Natural killer cell (primary cell): ENCODE data around the gene TES. TPM values are rescaled to one million over a fixed set of nuclear protein-coding genes. Genes with fewer than 3 reads are reported as not detected.

Experiments
- ATAC-seq, 3 donors: fragments of 150-1000 bp in 2 of 3; fragments of 200-7000 bp in 1 of 3; cut with Tn5 transposase; 1 replicate in 1 of 3; 2 replicates in 2 of 3; pipeline ENCODE4 v1.10.0; 2021; ENCODE audit warnings: mild to moderate bottlenecking in 2 of 3, moderate library complexity in 2 of 3
- DNase-seq, 2 donors: peaks; one replicate each; pipeline versions ENCODE4 v3.0.0 to v3.0.0-alpha.2; 2013 to 2021; ENCODE audit warnings: mixed read lengths in 1 of 2
- H3K27ac ChIP-seq: one replicate; pipeline ENCODE4 v1.5.1; 2013; ENCODE audit warnings: mild to moderate bottlenecking, low read length
- H3K27me3 ChIP-seq: one replicate; pipeline ENCODE4 v1.6.1; 2013; ENCODE audit warnings: low read length; ENCODE audit not compliant: control insufficient read depth, insufficient read depth
- H3K36me3 ChIP-seq: one replicate; pipeline ENCODE4 v1.6.1; 2013; ENCODE audit warnings: low read length; ENCODE audit not compliant: control insufficient read depth, insufficient read depth
- H3K4me1 ChIP-seq: one replicate; pipeline ENCODE4 v1.6.1; 2013; ENCODE audit warnings: low read length; ENCODE audit not compliant: control insufficient read depth, insufficient read depth
- H3K4me3 ChIP-seq: one replicate; pipeline ENCODE4 v1.5.1; 2013; ENCODE audit warnings: low read length
- H3K9me3 ChIP-seq: one replicate; pipeline ENCODE4 v1.6.1; 2013; ENCODE audit warnings: low read length; ENCODE audit not compliant: control insufficient read depth, insufficient read depth
- H3K27ac Mint-ChIP-seq, 2 donors: one replicate each; pipeline ENCODE4 v1.8.0; 2022; ENCODE audit warnings: mild to moderate bottlenecking in 2 of 2, mixed read lengths in 2 of 2, moderate library complexity in 1 of 2
- H3K27me3 Mint-ChIP-seq, 2 donors: one replicate each; pipeline ENCODE4 v1.8.0; 2022; ENCODE audit warnings: low read depth in 2 of 2, mixed read lengths in 2 of 2
- H3K36me3 Mint-ChIP-seq: one replicate; pipeline ENCODE4 v1.8.0; 2022; ENCODE audit warnings: mixed read lengths
- H3K4me1 Mint-ChIP-seq, 2 donors: one replicate each; pipeline ENCODE4 v1.8.0; 2022; ENCODE audit warnings: mixed read lengths in 2 of 2
- H3K4me3 Mint-ChIP-seq: one replicate; pipeline ENCODE4 v1.8.0; 2022; ENCODE audit warnings: mild to moderate bottlenecking, moderate library complexity, mixed read lengths
- H3K9me3 Mint-ChIP-seq, 2 donors: one replicate each; pipeline ENCODE4 v1.8.0; 2022; ENCODE audit warnings: mixed read lengths in 2 of 2
- WGBS: methylation state at CpG from one replicate; pipeline ENCODE4 v1.1.7; 2013; ENCODE audit warnings: missing lambda C conversion rate; ENCODE audit not compliant: insufficient coverage; 5-methylcytosine and 5-hydroxymethylcytosine counted together
- intact Hi-C: fragments of 100-400 bp; cut with micrococcal nuclease; formaldehyde crosslinking; loops from one replicate; pipeline ENCODE4 v1.14.2; 2022
- total RNA-seq, 4 donors: library from RNA; stranded (reverse); fragments of 120-200 nt in 1 of 4; gene quantifications; one replicate each; pipeline versions ENCODE4 v1.2.3 to v1.2.4, GENCODE V29; 2013 to 2022
- TF ChIP-seq, protein P1 (sequence below): fragments of 200-600 bp; IDR thresholded peaks from one replicate; pipeline ENCODE4 v1.8.0; 2022; ENCODE audit warnings: antibody characterized with exemption

Gene TES
- total RNA-seq, 3 donors from 2014 or later (not counting 1 experiment from before 2014, with no cell fraction given): 220 to 269 (median 227) TPM

DNA sequence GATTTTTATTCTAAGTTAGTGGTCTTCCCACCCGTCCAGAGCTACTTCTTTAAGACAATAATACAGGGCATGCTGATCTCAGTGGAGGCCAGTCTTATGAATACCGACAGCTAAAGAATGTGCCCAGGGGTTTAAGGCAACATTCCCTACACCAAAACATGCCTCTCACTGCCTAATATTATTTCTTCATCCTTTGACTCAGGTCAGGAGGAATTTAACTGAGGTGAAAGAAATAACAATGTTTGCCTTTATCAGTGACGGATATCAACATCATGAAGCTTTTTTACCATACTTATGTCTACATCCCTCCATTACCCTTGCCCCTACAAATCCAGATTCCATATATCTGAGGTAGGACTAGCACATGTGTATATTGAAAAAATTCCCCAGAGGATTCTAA is 33.3 kb upstream of the TES start:
- TF ChIP-seq, protein P1, sequence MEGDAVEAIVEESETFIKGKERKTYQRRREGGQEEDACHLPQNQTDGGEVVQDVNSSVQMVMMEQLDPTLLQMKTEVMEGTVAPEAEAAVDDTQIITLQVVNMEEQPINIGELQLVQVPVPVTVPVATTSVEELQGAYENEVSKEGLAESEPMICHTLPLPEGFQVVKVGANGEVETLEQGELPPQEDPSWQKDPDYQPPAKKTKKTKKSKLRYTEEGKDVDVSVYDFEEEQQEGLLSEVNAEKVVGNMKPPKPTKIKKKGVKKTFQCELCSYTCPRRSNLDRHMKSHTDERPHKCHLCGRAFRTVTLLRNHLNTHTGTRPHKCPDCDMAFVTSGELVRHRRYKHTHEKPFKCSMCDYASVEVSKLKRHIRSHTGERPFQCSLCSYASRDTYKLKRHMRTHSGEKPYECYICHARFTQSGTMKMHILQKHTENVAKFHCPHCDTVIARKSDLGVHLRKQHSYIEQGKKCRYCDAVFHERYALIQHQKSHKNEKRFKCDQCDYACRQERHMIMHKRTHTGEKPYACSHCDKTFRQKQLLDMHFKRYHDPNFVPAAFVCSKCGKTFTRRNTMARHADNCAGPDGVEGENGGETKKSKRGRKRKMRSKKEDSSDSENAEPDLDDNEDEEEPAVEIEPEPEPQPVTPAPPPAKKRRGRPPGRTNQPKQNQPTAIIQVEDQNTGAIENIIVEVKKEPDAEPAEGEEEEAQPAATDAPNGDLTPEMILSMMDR: no peak
- H3K27me3 ChIP-seq: no peaks in the 10 kb centered on the region
- Mint-ChIP-seq H3K27ac (no peak overlapping the region), H3K4me3 (no peak overlapping the region), H3K4me1 (peaks cover 4% of the 10 kb centered on the region in 2 donors), H3K36me3 (no peaks in the 10 kb centered on the region), H3K27me3 (peaks cover under 1 to 1% of the 10 kb centered on the region in 2 donors), H3K9me3 (no peaks in the 10 kb centered on the region)
- no peaks in the 10 kb centered on the region for H3K36me3 ChIP-seq
- no peak overlapping the region for H3K27ac ChIP-seq
- H3K4me1 ChIP-seq: no peaks in the 10 kb centered on the region
- 84% methylated on average over 2 of the region's 3 CpGs for WGBS
- intact Hi-C loops: no loop called here
- no peaks in the 10 kb centered on the region for H3K9me3 ChIP-seq
- no peak for ATAC-seq
- no peak overlapping the region for H3K4me3 ChIP-seq
- no peak for DNase-seq

DNA sequence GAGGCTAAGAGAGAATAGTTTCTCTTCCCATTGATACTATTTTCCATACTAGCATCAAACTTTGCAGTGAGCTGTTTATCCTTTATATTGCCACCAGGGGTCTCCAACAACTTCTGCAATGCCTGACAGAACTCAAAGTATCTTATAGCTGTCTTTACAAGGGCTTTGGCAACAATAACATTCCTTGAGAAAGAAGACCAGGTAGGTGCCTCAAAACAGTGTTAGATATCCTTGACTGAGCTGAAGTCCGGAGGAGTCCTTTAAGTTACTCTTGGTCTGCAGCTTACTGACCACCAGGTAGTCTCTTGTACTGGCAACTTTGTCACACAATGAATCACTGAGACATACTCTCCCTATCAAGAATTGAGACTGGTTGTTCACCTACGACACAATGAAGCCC is 30.0 kb upstream of the TES start:
- intact Hi-C loops: loop anchor here (1.0 to 2.0 kb wide), 2 partner anchors 30 to 56 kb away; partner anchors contain the start of gene TES
- WGBS: 72% methylated on average over 2 of the region's 2 CpGs
- Mint-ChIP-seq H3K9me3 (no peaks in the 10 kb centered on the region), H3K27me3 (no peaks in the 10 kb centered on the region), H3K4me3 (no peak overlapping the region), H3K4me1 (peaks cover 4% of the 10 kb centered on the region in 2 donors), H3K27ac (no peak overlapping the region), H3K36me3 (no peaks in the 10 kb centered on the region)
- no peak overlapping the region for H3K4me3 ChIP-seq
- peak; percentile 82 to 97 (median 89) for ATAC-seq
- H3K27ac ChIP-seq: no peak overlapping the region
- no peaks in the 10 kb centered on the region for H3K36me3 ChIP-seq
- DNase-seq: peak in 1 of 2 donors; percentile 80
- TF ChIP-seq, protein P1: peak; percentile 91
- H3K27me3 ChIP-seq: no peaks in the 10 kb centered on the region
- H3K4me1 ChIP-seq: no peaks in the 10 kb centered on the region
- no peaks in the 10 kb centered on the region for H3K9me3 ChIP-seq

DNA sequence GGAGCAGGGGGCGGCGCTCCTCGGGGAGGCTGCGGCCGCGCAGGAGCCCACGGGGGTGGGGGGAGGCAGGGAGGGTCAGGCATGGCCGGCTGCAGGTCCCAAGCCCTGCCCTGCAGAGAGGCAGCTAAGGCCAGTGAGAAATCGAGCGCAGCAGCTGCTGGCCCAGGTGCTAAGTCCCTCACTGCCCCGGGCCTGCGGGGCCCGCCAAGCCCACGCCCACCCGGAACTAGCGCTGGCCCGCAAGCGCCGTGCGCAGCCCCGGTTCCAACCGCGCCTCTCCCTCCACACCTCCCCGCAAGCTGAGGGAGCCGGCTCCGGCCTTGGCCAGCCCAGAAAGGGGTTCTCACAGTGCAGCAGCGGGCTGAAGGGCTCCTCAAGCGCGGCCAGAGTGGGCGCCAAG is 28.3 kb upstream of the TES start:
- Mint-ChIP-seq H3K27ac (no peak overlapping the region), H3K27me3 (no peaks in the 10 kb centered on the region), H3K4me3 (no peak overlapping the region), H3K4me1 (peaks cover 4 to 7% of the 10 kb centered on the region in 2 donors), H3K36me3 (no peaks in the 10 kb centered on the region), H3K9me3 (no peaks in the 10 kb centered on the region)
- DNase-seq (no peak), ATAC-seq (no peak)
- H3K27me3 ChIP-seq: no peaks in the 10 kb centered on the region
- intact Hi-C loops: no loop called here
- H3K36me3 ChIP-seq: no peaks in the 10 kb centered on the region
- TF ChIP-seq, protein P1: no peak
- 97% methylated on average over 30 of the region's 30 CpGs for WGBS
- H3K9me3 ChIP-seq: no peaks in the 10 kb centered on the region
- H3K4me1 ChIP-seq: no peaks in the 10 kb centered on the region
- no peak overlapping the region for H3K27ac ChIP-seq
- no peak overlapping the region for H3K4me3 ChIP-seq

GRCh38 chr7:116185450-116185849 is 24.9 kb upstream of the TES start:
- ATAC-seq: no peak
- Mint-ChIP-seq H3K36me3 (peaks cover 12% of the 10 kb centered on the region), H3K4me1 (peaks cover 1 to 5% of the 10 kb centered on the region in 2 donors), H3K4me3 (no peak overlapping the region), H3K9me3 (no peaks in the 10 kb centered on the region), H3K27me3 (peaks cover 0 to 10% of the 10 kb centered on the region in 2 donors), H3K27ac (no peak overlapping the region)
- no peak for DNase-seq
- H3K27ac ChIP-seq: no peak overlapping the region
- H3K4me3 ChIP-seq: no peak overlapping the region
- no peaks in the 10 kb centered on the region for H3K4me1 ChIP-seq
- 92% methylated on average over 6 of the region's 6 CpGs for WGBS
- H3K9me3 ChIP-seq: no peaks in the 10 kb centered on the region
- TF ChIP-seq, protein P1: no peak
- intact Hi-C loops: no loop called here
- H3K36me3 ChIP-seq: no peaks in the 10 kb centered on the region
- H3K27me3 ChIP-seq: no peaks in the 10 kb centered on the region
